Measurements from ENCODE around the gene SCN10A. TPM values are rescaled to one million over a fixed set of nuclear protein-coding genes. Genes with fewer than 3 reads are reported as not detected.

SCN10A gene
- polyA plus RNA-seq, 4 donors: not detected

DNA sequence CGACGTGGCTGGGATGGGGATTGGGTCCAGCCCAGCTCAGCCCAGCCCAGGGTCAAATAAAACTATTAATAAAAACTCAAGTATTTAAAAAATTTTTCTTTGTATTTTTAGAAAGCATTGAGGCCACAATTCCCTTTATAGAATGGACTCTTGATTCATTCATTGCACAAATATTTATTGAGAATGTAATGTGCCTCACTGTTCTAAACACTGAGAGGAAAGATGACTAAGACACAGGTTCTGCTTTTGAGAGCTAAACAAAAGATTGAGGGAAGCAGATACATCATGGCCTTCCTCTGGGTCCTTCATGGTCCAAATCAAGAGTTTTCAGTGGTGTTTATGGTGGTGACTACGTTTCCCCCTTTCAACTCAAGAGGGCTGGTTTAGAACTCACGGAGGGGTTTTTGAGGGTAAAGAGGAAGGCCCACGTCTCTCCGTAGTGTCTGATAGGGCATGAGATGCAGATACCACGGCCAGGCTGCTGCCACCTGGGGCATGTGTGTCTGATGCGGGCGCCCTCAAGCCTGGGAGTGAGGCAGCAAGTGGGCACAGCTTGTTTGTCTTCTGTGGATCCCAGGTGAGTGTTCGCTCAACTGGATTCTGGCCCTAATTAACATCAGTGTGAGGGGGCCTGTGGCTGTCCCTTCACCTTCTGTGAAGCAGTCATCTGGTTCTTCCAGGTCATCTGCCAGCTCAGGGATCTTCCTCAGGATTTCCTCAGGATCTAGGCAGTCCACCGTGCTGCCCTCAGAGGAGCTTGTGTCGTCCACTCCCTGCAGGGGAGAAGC, 93.0 kb downstream of the SCN10A start:
- no peak for DNase-seq (ENCODE audit: low read depth in 4 of 4, low spot score in 2 of 4)

GRCh38 chr3:38721207-38721772, 94.7 kb downstream of the SCN10A start:
- no peak for DNase-seq (ENCODE audit: low read depth in 4 of 4, low spot score in 2 of 4)

- DNase-seq (ENCODE audit: low read depth in 4 of 4, low spot score in 2 of 4): no peak
These were observed 95.6 kb downstream of the SCN10A start for GRCh38 chr3:38720465-38720864.

DNA sequence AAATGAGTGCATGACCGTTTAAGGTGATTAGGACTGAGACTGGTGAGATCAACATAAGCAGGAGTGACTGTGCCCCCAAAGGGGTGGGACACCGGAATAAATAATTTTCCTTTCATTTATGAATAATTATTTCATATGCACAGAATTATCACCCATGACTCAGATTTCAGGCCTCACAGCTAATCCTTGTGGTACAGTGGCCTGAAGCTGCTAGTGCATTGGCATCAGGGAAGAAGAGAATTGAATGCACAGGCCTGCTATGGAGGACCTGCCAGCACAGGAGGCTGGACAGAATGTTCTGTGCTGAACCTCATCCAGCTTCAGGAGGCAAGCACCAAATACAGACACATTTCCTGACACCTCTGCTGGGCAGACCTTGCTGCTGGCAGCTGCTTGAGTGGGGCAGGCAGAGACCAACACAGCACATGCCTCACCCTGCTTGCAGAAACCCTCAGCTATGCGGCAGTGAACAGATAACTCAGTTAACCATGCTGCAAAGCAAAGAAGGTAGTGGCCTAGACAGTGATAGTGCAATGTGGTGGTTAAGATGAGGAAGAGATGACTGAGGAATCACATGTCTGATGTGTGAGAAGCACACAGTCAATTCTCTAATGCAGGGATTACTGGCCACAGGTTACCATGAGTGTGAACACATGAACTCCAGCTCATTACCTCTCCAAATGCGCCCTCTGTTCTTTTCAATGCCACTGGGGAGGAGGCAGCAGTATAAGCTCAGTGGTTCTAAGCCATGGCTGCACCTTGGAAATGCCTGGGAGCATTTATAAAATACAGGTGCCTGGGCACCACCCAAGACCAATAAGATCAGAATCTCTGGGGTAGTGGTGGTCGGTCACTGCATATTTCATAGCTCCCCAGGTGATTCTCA, 98.4 kb downstream of the SCN10A start:
- DNase-seq (ENCODE audit: low read depth in 4 of 4, low spot score in 2 of 4): no peak

DNA sequence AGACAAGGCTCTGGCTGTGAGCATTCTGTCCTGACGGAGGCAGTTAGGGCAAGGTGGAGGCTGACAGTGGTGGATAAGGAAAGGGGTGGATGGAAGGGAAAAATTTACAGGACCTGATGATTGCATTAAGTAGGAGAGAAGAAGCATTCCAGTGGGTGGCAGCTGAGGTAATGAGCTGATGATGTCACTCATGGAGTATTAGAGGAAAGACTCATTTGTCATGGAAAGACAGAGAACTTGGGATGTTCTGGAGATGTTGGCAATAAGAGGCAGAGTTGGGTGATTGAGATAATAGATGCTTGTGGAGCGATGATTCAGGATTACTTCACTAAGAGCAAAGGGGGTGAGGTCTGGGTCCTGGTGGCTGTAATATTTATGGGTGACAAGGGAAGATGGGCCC, 102.9 kb downstream of the SCN10A start:
- DNase-seq (ENCODE audit: low read depth in 4 of 4, low spot score in 2 of 4): no peak

DNA sequence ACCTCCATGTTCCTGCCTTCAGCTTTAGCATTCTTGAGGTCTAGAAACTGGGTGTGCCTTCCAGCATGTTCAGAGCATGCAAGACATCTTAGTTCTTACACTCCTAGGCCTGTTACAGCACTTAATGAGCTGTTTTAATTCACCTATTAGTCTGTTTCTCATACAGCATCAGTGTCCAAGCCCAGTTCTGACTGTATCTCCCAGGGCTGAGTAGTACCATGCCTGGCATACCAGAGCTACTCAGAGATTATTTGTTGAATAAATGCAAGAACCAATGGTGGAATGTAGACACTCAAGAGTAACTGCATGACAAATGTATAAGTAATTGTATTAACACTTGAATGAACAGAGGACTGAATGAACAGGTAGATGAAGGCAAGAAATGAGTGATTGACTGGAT, 104.7 kb downstream of the SCN10A start:
- no peak for DNase-seq (ENCODE audit: low read depth in 4 of 4, low spot score in 2 of 4)

DNA sequence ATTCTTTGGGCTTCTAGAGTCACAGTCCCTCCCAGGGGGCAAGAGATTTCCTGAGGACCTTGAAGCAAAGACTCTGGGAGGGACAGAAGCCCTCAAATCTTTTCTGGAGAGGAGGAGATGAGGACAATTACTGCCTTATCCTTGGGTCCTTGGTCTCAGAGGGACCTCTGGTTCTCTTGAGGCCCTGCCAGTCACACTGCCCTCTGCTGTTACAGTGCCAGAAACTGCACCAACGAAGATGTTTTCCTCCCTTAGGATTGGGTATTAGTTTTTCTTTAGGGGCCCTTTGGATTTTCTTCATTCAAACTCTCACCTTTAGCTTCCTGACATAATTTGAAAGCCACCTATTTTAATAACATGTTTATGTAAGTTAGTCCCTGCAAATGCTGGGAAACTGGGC, 108.3 kb downstream of the SCN10A start:
- DNase-seq (ENCODE audit: low read depth in 4 of 4, low spot score in 2 of 4): no peak

DNA sequence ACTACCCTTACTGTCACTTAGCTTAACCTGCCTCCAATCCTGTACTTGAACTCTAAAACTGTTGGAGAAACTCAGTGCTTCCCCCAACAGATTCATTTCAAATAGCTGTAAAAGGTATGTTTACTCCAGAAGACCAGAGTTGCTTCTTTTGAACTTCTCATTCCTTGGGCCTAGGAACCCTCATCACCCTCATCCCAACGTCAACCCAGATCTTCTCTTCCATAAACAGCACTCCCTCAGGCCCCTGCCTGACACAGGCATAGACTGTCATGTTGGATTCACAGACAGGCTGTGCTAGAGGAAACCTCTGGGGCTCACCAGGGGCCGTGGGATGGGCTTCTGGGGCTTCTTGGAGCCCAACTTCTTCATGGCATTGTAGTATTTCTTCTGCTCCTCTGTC, 109.1 kb downstream of the SCN10A start:
- DNase-seq (ENCODE audit: low read depth in 4 of 4, low spot score in 2 of 4): no peak

DNA sequence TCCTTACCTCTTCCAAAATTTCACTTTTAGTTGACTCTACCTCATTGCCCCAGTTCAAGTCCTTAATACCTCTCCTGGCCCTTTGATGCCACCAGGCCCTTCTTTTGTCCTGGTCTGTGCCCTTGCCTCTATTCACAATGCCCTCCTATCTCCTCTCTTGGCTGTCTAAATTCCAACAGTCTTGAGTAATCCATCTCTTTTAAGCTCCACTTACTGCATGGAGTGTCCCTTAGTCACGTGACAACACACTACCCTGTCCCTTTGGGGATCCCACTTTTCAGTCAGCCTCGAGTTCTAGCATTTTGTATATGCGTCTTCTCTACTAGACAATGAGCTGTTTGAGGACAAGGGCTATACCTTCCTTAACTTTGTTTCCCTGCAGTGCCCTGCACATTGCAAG, 113.8 kb downstream of the SCN10A start:
- no peak for DNase-seq (ENCODE audit: low read depth in 4 of 4, low spot score in 2 of 4)

- no peak for DNase-seq (ENCODE audit: low read depth in 4 of 4, low spot score in 2 of 4)
These were observed 117.3 kb downstream of the SCN10A start for GRCh38 chr3:38698760-38699159.

DNA sequence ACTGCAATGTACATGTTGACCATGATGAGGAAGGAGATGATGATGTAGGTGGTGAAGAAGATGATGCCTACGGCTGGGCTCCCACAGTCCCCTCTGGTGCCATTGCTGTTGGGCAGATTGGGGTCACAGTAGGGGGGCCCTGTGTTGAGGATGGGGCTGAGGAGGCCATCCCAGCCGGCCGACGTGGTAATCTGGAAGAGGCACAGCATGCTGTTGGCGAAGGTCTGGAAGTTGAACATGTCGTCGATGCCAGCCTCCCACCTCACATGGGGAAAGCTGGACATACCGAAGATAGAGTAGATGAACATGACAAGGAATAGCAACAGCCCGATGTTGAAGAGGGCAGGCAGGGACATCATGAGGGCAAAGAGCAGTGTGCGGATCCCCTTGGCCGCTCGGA, 118.0 kb downstream of the SCN10A start:
- no peak for DNase-seq (ENCODE audit: low read depth in 4 of 4, low spot score in 2 of 4)

- no peak for DNase-seq (ENCODE audit: low read depth in 4 of 4, low spot score in 2 of 4)
These were observed 120.0 kb downstream of the SCN10A start for GRCh38 chr3:38696034-38696433.

GRCh38 chr3:38690185-38690584, 125.8 kb downstream of the SCN10A start:
- no peak for DNase-seq (ENCODE audit: low read depth in 4 of 4, low spot score in 2 of 4)

DNA sequence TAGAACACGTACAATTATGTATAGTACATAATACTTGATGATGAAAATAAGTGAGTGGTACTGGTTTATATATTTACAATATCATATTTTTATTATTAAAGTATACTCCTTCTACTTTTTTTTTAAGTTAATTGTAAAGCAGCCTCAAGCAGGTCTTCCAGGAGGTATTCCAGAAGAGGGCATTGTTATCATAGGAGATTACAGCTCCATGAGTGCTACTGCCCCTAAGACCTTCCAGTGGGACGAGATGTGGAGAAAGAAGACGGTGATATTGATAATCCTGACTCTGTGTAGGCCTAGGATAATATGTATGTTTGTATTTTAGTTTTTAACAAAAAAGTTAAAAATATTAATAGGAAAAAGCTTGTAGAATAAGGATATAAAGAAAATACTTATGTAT, 126.2 kb downstream of the SCN10A start:
- DNase-seq (ENCODE audit: low read depth in 4 of 4, low spot score in 2 of 4): no peak

- DNase-seq (ENCODE audit: low read depth in 4 of 4, low spot score in 2 of 4): no peak
These were observed 126.7 kb downstream of the SCN10A start for GRCh38 chr3:38689346-38689745.

DNA sequence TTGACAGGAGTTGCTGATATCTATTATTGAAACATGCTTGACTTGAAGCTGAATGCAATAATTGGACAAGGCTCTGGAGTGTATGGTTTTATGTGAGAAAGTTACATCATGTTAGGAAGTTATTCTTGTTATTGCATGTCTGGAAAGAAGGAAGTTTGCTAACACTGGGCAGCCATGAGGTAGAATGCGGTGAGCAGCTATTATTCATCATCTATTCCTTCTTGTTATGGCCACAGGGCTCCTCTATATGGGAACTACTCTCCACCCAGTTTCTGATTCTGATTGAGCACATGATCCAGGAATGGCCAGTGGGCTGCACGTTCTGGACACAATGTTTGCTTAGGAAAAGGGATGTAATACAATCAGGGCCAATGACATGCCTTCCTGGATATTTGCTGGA, 128.7 kb downstream of the SCN10A start:
- no peak for DNase-seq (ENCODE audit: low read depth in 4 of 4, low spot score in 2 of 4)

DNA sequence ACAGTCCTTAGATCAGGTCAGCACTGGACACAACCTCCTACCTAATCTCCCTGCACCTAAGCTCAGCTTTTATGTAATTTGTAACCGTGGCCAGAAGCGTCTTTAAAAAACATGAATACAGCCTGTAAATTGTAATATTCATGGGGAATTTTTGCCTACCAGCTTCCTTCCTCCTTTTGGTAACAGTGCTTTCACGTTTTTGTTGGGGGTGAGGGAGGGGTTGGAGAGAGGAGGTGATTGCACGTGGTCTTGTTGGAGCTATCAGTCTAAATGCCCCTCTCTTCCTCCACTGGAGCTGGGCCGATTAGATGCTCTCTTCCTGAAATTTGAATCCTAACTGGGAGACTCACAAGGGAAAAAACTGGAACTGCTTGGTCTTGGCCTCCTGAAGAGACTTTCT, 131.5 kb downstream of the SCN10A start:
- no peak for DNase-seq (ENCODE audit: low read depth in 4 of 4, low spot score in 2 of 4)

DNA sequence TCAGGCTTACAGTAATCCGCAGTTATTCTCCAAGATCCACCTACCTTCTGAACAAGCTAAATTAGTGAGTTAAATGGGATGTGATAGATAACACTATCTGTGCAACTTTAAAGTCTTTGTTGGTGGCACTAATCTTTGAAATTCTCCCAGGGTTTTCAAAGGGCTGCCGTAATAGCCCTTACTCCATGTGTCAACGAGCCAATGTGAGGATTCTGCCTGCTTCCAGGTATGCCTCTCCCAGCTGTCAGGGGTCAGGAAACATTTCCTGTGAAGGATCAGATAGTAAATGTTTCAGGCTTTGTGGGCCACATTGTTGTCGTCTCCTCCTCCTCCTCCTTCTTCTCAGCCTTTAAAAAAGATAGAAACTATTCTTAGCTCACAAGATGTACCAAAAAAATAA, 146.3 kb downstream of the SCN10A start:
- DNase-seq (ENCODE audit: low read depth in 4 of 4, low spot score in 2 of 4): no peak

GRCh38 chr3:38662544-38662943, 153.5 kb downstream of the SCN10A start:
- DNase-seq (ENCODE audit: low read depth in 4 of 4, low spot score in 2 of 4): no peak

DNA sequence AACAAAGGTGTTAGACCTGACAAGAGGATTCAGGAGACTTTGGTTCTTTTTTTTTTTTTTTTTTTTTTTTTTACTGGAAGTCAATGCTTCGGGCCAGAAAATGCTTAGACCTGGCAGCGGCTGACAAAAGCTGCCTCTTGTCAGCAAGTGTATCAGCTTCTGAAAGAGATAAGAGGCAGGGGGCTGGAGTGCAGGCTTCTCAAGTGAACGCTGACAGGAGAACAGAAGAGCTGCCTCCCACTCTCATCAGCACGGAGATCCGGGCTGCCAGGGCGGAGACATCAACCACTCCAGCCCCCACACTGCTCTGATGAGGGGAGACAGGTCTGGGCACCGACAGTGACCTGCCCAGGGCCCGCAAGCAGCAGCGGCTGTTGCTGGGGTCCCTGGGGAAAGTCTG, 157.2 kb downstream of the SCN10A start:
- DNase-seq (ENCODE audit: low read depth in 4 of 4, low spot score in 2 of 4): no peak

GRCh38 chr3:38657369-38657768, 158.6 kb downstream of the SCN10A start:
- DNase-seq (ENCODE audit: low read depth in 4 of 4, low spot score in 2 of 4): no peak
